GM18870 (cell line): ENCODE measurements around the gene AQR.

Source experiments
- ATAC-seq: cut with Tn5 transposase; IDR thresholded peaks from one replicate; pipeline ENCODE4 v1.9.1; 2021; ENCODE audit warnings: moderate library complexity; ENCODE audit not compliant: unreplicated experiment

AQR gene

DNA sequence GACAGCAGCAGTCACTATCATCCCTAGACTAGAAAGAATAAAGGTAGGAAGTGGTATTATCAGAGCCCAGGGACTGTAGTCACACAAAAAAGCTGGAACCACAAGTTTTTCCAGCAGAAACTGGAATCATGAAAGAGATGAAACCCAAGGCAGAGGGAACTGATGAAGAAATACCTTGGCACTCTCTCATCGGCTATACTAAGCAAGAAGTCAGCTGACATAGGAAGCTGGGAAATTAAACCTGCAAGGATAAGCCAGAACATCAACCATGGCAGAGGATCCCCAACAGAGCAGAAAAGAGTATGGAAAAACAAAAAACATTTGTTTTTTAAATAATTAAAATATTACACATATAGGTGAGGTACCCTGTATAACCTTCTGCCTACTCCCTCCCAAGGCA lies 86.5 kb downstream of the AQR start:
- ATAC-seq: no peak

DNA sequence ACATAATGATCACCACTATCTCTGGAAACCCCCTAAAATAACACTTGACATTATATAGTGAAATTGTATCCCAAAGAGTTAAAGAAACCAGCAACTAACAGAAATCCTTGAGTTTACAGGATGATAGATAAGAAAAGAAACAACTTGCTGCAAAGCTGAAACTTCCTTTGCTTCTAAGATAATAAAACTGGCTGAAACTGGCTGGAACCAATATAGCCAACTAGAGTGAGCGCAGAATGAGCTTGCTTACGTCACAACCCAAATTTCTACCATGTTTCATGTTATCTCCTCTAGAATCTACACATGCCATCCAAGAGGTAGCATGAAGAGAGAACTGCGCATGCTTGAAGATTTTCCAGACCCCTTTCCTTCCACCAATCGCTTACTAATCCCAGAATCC lies 90.4 kb downstream of the AQR start:
- no peak for ATAC-seq

DNA sequence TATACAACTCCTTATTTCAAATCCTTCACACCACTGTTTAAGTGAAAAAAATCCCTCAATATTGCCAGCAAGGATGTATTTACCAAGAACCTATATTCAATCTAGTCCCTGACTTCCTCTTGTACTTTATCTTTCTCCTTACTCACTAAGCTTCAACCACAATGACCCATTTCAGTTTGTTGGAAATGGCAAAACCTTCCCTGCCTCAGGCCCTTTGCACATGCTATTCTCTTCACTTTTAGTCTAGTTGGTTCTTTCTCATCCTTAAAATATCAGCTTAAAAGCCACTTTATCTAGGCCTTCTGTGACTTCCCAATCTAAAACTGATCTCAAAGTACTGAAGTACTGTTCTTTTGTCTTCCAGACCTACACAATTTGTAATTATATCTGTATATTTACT lies 92.9 kb downstream of the AQR start:
- ATAC-seq: no peak

DNA sequence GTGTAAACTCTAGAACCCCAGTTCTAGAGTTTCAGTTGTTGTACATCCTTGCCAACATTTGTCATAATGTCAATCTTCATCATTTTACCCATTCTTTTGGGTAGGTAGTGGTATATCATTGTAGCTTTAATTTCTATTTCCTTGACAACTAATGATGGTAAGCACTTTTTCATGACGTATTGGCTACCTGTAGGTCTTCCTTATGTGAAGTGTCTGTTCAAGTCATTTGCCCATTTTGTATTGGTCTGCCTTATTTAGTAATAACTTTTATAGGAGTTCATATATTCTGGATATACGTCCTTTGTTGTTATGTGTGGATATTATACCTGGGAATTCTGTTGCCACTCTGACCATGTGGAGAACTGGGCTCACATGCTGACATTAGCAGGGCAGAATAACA lies 100.4 kb downstream of the AQR start:
- ATAC-seq: no peak

DNA sequence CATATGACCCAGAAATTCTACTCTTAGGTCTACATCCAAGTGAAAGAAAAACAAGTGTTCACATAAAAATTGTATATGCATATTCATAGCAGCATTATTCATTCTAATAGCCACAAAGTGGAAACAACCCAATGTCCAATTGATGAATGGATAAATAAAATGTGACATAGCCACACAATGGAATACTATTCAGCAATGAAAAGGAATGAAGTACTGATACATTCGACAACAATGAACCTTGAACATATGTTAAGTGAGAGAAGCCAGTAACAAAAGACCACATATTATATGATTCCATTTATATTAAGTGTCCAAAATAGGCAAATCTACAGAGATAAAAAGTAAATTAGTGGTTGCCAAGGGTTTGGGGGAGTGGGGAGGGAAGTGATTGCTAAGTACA lies 104.0 kb downstream of the AQR start:
- ATAC-seq: no peak

DNA sequence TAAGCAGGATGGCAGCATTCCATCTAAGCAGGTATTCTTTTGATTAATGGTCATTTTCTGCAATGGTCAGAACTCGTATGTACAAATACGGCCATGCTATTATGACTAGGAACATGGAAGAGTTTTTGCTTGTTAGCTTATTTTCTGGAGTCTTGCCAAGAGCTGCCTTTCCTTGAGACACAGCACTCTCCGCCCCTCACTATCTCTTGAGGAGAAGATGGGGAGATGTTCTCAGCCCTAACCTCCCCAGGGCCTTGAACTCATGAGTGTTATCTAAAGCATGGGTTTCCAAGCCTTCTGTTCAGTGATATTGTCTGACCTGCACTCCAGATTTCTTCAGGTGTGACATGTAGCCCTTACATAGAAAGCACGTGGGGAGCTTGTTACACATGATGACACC lies 108.3 kb downstream of the AQR start:
- ATAC-seq: no peak

DNA sequence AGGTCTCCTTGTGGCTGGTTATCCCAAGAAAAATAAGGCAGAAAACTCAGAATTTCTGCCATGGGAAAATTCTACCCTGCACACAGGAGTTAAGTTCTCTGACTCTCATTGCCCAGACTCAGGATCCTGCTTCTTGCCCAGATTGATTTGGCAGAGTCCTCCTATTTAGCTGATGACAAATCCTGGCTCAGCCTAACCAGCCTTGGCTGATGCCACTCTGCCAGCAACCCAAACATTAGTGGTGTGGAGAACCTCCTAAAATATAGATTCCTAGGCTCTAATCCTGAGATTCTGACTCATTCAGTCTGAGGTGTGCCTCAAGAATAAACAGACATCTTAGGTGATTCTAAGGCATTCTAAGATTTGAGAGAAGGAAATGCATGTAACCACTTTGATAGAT lies 113.6 kb downstream of the AQR start:
- ATAC-seq: no peak

DNA sequence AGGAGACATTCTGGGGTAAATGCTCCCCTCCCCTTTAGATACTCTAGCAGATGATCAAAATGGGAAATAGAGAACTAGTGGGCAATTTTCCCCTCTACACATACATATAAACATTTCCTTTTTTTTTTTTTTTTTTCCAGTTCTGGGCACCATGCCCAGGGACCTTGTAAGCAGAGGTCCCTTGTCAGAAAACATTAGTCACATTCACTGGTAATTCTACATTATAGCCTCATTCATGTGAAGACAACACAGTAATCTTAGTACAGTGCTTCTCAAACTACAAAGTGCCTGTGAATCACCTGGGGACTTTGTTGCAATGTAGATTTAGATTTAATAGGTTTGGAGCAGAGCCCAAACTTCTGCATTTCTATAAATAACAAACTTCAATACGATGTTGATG lies 114.1 kb downstream of the AQR start:
- no peak for ATAC-seq

DNA sequence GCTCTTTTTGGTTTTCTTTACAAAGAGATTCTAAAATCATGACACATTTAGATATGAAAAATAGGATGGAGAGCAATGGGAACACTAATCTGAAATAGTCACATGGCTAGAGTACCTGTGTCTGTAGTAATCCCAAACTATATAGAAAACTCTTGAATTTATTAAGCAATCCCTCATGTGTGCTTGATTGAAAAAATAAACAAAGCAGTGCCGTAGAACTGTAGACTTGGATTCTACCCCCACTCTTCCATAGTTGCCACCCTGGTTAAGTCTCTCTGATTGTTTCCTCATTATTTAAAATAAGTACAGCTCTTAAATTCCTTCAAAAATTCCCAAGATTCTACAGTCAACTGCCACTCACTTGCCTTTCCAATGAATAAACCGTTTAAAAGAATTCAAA lies 115.3 kb downstream of the AQR start:
- no peak for ATAC-seq

DNA sequence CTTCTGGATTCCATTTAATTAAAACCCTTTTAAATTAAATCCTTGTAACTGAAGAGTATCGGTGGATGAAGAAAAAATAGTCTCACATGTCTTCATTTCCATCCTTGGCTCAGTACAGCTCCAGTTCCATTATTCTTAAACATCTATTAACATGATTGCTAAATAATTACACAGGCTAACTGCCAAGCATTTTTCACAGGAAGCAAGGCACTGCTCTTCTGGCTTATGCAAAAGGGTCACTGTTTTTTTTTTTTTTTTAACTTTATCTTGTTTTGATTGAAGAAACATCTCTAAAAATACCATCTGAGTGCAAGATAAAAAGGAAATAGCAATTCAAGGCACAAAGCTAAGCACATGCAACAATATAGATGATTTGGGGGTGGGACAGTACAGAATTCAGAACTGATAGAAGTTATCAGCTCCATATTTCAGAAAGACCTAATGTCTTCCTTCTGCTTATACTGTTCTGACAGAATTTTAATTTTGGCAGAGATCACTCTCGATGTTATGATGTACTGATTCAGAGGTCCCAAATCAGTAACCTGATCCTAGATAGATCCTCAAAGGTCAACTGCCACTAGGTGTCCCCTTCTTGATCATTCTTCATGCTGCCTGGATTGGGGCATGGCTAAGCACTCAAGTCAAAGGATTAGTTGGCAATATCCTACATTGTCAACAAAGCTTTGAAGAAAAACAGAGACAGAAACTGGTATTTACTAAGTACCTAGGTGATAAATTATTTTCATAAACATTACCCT lies 116.4 kb downstream of the AQR start:
- ATAC-seq: no peak

DNA sequence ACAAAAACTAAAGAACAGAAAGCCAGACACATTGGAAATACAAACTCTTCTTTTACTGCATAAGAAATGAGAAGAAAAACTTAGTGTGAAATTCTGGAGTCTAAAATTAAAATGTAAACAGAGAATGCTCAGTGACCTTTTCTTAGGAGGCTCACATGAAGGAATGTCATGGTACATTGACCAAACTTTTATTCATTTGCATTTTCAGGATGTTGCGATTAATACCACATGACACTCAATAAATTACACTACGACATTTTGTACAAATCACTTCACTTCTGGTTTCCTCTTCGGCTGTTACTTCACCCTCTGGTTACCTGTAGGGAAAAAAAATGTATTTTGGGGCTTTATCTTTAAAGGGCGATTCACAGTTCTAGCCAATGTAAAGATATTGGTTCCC lies 117.8 kb downstream of the AQR start:
- ATAC-seq: no peak

DNA sequence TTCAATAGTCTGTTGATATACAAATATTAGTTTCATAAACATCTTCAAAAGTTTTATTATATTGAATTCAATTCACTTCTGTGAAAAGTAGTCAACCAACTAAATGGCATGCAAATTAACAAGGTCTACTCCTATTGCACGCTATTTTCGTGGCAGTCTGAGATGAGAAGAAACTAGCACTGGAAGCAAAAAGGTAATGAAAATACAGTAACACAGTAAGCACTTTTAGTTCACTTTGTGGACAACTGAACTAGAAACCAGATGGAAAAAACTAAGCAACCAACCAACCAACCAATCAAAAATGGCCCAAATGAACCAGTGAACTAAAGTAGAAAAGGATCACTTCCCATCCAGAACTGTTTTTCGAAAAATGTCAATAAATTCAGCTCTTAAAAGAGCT lies 118.5 kb downstream of the AQR start:
- no peak for ATAC-seq

DNA sequence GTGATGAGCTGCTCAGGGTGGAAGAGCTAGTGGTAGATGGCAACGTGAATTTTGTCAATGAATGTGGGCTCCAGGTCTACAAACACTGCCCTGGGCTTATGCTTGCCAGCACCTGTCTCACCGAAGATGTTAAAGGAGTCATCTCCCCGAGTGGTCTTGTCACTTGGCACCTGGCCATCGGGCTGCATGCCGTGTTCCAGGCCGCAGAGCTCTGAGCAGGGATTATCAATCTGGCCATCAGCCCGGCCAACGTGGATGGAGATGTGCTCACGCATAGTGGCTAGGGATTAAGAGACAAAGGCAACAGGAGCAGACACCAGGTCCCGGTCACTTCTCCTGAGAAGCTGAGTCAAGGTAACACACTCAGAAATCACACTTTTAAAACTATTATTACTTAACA lies 119.4 kb downstream of the AQR start:
- no peak for ATAC-seq

DNA sequence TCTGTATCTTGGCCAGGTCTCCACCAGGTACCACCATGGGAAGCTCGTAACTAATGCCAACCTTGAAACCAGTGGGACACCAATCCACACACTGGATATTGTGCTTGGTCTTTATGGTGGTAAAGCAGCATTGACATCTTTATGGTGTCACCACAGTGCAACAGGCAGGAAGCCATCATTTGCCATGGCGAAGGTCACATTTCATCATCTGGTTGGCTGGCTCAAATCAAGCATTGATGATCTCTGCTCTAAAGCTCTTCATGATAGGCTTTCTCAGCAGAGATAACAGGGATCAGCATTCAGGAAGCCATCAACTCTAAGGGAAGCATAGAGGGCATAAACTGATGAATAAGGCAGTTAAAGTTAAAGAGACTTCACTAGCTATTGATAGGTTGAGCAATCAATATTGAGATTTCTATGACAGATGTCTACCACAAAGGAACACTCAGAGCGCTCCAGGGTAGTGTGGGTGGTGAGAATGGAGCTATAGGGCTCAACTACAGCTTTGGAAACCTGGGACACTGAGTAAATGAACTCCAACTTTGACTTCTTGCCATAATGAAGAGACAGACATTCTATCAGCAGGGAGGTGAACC lies 120.1 kb downstream of the AQR start:
- no peak for ATAC-seq

DNA sequence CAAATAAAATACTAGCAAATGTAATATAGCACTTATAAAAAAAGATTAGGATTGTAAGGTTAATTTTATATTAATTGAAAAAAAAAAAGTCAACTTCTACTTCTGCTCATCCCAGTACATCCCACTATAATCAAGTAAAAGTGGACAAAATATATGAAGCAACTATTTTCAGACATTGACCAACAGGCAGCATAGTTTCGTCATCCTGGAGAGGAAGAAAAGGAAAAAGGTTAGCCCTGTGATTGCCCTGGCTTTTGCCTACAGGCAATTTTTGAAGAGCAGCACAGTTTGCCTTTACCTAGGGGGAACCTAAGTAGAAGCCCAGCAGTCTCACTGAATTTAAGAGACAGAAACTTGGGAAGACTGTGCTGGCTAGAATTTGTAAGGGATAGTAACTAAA lies 121.9 kb downstream of the AQR start:
- no peak for ATAC-seq

DNA sequence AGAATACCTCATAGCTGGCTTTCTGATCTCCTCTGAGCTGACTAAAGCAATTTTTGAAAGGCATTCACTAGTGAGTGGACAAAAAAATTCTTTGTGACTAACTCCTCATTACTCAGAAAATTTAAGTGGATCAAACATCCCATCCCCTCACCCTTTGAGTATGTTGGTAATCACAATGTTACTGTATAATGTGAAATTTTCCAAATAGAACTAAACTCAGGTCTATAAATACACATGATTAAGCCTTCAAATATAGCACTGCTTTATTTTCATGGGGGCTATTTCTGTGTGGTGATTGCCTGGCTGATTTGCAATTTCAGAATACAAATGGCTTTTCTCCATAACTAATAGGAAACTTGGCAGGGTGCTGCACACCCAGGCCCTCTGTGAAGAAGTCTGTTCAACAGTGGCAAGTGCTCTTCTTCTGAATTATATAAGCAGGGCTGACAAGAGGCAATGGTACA lies 128.2 kb downstream of the AQR start:
- no peak for ATAC-seq

DNA sequence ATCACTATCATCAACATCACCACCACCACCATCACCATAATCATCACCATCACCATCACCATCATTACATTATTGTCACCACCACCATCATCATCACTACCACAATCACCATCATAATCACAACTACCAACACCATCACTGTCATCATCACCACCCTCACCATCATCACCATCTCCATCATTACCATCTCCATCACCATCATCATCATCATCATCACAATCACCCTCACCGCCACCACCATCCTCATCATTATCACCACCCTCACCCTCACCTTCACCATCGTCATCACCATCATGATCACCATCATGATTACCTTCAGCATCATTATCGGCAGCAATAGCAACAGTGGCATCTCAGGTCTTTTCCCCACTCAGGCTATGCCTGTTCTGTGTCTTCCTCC lies 131.3 kb downstream of the AQR start:
- ATAC-seq: no peak

DNA sequence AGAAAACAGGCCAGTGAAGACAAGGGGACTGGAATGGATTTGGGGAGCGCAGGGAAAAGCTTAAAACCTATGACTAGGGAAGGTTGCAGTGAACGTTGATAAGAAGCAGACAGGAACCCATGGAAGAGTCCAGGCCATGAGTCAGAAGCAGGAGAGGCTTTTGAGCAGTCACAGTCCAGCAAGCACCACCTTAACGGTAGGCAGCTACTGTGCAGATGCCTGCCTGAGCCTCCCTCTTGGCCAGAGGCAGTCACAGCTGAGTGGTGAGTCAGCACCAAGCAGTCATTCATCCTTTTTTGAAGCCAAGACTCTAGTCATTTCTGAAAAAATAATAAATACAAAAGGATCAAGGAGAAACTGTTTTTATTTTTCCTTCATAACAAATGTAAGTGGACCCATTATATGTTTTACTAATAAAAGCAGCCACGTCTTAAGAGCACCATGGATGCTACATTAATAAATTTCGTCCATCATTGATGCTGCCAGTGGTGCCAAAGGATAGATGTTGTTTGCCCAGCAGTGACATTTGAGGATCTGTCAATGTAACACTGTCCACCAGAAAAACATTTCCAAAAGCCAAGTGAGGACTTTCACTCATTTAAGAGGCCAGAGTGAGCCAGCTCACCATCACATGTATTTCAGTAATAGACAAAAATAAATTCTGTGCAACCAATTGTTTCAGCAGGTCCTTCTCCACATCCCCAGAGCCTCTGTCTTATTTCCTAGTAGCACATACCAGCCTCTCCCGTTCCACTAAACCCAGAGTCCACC lies 132.1 kb downstream of the AQR start:
- no peak for ATAC-seq

DNA sequence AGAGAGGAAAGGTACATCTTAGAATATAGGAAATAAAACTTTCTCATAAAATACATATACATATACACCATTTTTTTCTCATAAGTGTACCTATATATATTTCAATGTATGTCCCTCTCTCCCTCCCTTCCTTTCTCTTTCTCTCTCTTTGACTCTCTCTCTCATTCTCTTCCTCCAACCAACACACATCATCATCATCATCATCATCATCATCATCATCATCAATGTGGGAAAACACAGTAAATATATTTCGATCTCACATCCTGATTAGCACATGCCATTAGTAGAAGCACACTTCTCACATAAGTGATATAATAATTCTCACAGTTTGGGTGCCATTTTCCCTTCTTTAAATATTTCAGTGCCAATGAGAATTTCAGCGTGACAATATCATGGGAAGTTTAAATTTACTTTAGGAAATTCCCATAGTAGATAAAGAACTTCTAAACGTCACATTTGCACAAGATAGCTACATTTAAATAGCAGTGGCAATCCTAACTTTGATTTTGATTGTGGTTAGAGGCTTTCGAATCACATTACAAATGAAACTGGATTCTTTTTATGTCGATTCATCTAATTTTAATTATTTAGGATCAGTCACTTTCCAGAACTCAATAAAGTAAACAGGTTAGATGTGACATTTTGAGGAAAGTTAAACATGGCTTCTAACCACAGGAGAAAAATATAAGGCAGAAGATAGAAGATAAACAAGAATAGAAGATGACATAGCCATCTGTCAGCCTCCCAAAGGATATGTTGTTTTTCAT lies 141.2 kb downstream of the AQR start:
- ATAC-seq: no peak

DNA sequence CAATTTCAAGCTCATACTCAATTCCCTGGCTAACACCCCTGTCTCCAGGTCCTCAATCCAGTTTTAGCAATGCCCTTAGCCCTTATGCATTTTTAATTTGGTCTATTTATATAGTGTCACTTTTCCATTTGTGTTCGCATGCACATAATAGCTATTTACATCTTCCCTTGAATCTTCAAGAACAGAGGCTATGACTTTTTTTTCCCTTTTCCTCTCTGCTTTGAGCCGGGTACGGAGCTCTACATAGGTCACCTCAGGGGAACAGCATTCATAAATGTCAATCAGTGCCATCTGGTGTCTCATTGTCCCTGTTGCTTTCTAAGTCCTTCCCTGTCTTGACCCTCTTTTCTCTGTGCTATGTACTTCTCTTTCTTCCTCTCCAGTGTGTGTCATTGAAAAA lies 147.7 kb downstream of the AQR start:
- no peak for ATAC-seq

DNA sequence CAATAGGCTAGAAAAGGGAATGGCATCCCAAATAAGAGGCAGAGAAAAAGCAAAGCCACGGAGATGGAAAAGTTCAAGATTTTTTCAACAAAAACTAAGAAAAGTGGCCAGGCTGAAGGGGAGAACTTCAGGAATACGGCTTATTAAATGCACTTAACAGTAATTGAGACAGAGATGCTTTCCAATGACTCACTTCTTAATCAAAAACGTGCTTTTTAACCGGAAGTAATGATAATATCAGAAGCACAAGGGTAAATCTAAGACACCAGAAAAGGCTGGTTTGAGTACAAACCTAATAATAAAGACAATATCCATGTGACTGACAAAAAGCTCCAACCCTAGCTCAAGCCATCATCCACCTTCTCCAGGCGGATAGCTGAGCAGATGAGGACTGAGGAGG lies 149.4 kb downstream of the AQR start:
- ATAC-seq: no peak
